NCI-H187 treated with DMSO at 0.1 percent for 48 hours (cell line): Measurements from ENCODE around the gene GH2.
"Not testable (repeated sequence)": the region's sequence is repeated elsewhere in the genome, so short reads cannot be mapped to it uniquely, and the experiment has no call there.

Experiments used
- DNase-seq: peaks from one replicate; lab custom pipeline; 2025; lab: John Stamatoyannopoulos, UW

GH2 gene

DNA sequence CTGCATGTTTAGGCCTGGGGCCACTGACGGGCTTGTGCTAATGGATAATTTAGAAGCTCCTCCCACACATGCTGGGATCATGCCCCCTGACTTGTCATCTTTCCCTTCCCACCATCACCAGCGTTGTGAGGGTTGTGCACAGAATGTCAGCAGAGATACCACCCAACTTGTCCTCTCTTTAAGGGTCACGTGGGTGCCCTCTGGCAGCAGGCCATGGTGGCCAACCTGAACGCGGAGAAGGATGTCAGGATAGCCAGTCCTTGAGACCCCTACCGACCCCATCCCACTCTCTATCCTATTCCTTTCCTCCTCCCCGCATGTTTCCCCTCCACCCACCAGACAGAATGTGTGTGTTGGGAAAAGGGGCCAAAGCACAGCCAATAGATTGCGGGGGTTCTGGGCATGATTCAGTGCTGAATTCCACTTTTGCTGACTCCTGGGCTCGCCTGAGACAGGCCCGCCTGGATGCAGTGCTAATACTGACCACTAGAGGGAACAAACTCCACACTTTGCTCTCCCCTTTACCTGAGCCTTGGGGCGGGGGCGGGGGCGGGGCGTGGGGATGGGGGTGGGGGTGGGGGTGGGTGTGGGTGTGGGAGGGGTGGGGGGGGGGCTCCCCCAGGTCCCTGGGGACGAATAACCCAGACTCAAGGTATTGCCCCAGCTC lies at the start of gene GH2:
Gene GH2, minus strand, starts transcription at position 10 of the 667 bp plus-strand sequence. CDS start 143 bp downstream, outside the sequence.
- DNase-seq: no peak

DNA sequence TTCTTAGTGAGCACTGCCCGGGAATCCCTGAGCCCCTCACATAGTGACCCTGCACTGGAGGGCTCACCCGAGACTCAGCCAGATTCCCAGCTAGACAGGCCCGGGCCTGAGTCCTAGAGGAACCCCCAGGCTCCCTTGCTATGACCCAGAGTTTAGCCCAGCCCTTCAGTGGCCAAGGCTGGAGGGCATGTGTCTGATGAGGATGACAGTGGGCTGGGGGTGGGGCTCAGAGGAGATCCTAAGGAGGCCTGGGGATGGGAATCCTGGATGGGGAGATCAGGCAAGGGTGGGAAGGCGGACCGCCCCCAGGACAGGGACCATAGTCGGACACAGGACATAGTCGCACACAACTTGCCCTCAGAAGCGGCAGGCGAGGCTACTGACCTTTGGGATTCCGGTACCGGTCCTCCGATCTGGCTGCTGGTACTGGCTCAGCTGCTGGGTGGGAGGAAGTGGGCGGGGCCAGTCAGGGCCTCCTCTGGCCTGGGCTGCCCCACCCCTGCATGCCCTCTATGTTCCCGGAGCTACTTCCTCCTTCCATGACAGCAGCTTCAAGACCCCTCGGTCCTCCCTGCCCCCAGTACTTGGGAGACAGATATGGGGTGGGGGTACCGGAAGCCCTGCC lies 49.3 kb upstream of the GH2 start:
- no peak for DNase-seq

DNA sequence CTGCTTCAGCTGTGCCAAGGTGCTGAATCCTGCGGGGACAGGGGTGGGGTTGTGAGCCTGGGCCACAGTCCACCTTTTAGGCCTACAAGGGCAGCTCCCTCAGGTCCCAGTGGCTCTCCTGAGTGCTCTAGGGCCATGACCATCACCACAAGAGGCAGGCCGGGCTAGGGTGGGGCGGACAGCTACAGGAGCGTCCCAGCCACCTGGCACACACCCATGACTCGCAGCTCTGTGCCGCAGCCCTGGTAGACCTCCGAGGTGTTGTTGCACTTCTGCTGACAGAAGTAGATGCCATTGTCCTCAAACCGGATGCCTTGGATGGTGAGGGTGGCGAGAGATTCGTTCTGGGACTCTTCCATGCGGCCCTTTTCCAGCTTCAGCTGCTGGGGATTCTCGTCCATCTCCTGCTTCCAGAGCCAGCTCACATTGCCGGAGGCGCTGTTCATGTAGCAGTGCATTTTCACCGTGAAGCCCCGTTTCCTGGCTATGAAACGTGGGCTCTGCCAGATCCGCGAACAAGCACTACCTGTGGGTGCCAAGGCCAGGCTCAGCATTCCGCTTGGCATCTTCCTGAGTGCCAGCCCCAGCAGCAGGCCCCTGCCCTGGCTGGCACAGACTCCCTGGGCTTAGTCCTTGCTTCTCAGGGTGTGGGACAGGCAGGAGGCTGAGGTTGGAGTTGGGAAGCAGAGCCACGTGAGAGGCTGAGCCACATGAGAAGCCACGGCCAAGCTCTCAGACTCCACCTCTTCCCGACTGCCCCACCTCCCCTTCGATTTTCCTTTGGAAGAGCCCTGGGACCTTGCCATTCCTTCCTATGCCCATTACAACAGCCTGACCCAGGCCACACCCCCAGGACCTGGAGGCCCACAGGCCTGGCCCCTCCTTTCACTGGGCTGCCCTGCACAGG lies 48.4 kb upstream of the GH2 start:
- no peak for DNase-seq

DNA sequence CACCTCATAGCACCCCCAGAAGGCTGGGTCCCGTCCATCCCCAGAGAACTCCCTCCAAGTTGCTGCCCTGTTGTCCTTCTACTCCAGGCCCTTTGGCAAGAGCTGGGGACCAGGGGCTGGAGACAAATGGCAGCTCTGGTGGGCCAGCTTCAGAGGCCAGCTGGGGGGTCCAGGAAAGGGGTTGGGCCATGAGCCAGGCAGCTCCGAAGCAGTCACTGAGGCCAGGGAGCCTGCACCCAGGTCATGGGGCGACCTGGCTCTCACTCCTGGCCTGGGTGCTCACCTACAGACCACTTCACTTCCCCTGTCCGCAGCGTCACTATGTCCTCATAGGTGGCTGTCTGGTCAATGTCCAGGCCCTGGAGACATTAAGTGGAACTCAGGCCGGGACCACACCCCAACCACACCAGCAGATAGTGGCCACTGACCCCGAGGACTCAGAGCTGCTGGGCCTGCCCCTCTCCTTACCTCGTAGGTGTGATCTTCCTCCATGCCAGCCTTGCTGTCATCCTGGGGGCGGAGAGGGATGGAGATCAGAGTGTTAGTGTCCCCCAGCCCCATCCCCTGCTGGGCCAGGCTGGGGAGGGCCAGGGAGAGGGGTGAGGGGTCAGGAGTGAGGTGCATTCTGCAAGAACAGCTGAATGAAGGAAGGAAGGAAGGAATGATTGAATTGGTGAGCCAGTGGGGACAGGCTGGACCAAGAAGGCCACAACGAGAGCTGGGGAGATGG lies 47.4 kb upstream of the GH2 start:
- DNase-seq: no peak

DNA sequence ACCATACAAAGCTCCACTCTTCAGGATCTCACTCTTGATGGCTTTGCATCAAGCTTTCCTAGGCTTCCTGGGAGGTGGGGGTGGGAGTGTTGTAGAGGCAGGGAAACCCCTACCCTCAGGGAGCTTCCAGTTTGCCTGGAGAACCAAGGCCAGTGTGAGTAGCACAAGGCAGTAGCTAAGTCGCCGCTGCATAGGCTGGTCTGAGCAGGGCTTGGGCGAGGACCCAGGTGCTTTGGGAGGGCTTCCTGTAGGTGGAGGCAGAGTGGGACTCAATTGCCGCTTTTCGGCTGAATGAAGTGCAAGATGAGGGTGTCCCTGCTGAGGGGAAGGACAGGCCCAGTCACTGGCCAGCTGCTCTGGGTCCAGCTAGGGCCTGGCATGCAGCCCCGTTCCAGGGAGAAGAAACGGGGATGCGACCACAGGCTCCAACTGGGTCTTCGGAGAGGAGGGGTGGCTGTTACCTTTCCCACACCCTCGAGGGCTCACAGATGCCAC lies 46.5 kb upstream of the GH2 start:
- no peak for DNase-seq

DNA sequence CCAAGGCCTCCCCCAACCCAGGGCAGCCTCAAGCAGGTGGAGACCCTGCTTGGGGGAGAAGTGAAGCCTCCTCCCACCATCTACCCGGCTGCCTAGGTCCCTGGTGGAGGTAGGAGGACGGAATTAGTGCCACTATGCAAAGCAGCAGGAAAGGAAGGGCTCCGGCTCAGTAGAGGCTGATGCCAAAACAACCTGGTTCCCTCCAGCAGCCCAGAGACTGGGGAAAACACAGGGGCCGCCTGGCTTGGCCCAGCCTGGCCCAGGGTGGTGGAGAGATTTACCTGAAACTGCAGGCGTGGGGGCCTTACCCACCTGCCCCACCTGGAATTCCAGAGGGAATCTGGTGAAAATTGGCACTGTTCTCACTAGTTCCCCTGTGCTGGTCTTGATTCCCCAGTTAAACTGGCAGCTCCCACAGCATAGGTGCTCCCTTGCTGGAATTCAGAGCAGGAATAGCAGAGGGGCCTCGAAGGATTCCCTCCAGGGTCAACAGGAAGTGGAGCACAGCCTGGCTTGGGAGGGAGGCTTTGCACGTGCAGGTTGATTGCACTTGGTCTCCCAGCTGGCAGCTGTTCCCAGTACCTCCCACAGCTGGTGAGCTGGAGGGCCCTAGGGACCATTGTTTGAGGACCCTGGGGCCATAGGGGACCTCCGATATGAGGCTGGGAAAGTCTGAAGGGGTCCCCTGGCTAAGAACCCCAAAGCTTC lies 45.9 kb upstream of the GH2 start:
- DNase-seq: no peak

DNA sequence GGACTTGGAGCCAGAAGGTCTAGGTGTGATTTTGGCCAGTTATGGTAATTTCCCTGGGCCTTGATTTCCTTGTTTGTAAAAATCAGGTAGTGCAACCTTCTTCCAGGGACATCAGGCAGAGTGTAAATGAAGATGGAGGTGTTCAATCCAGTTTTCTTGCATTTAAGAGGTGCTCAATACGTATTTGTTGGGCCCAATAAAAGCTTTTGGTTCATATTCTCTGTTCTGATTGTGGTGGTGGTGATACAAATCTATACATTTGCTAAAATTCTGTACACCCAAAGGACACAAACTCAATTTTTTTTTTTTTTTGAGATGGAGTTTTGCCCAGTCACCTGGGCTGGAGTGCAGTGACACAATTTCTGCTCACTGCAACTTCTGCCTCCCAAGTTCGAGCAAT lies 44.4 kb upstream of the GH2 start:
- DNase-seq: no peak

DNA sequence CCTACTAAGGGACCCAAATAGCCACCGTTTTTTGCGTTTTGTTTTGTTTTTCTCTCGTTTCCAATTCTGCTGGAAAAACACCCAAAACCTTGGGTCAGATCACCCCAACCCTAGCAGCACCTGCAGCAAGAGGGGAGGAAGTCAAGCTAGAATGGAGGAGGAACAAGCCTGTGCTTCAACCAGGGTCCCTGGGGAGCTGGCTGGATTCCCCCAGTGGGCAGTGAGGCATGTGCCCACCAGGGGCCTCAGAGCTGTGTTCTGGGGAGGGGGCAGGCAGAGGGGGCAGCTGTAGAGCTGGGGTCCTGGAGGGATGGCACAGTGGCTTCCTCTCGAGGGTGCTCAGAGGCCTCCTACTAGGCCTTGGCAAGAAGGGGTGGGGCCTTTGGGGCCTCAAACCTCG lies 43.9 kb upstream of the GH2 start:
- DNase-seq: no peak

DNA sequence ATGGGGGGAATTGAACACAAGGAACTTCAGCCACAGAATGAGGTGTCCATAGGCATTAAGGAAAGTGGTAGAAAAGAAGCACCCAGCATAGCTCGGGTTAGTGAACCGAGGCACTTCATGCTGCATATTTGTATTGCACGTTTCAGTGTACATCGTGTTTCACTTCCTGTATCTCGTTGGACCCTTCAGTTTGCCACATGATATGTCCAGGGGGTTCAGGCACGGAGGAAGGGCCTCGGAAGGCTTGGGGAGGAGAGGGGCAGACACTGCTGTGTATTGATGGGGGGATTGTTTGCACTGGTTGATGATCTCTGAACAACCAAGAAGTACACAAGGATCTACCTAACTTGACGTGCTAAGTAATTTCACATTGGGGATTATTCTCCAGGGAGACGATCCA lies 40.7 kb upstream of the GH2 start:
- not testable (repeated sequence) for DNase-seq

DNA sequence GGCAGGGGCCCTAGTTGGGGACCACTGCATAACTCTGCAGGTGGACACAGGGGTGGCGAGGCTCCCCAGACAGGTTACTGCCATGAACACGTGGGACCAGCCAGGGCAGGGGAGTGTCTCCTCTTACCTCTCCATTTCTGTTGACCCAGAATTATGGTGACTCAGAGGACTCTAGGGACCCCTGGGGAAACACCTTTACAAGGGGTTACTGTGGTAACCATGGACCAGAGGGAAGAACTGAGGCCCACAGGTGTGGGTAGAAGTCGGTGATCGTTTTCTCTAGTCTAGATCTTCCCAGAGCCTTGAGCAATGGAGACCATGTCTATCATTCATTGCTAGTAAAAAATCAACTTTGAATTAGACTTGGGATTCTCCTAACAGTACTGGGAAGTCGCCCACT lies 39.0 kb upstream of the GH2 start:
- DNase-seq: not testable (repeated sequence)

DNA sequence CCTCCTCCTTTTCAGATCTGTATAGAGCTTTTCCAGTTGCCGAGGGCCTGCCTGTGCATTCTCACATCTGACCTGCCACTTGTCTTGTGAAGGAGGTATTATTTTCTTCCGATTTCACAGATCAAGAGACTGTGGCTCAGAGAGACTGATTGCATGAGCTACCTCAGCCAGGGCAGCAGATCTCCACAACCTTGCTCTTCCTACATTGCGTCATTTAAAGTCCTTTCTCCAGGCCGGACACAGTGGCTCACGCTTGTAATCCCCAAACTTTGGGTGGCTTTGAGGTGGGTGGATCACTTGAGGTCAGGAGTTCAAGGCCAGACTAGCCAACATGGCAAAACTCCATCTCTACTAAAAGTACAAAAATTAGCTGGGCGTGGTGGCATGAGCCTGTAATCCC lies 38.3 kb upstream of the GH2 start:
- DNase-seq: not testable (repeated sequence)

DNA sequence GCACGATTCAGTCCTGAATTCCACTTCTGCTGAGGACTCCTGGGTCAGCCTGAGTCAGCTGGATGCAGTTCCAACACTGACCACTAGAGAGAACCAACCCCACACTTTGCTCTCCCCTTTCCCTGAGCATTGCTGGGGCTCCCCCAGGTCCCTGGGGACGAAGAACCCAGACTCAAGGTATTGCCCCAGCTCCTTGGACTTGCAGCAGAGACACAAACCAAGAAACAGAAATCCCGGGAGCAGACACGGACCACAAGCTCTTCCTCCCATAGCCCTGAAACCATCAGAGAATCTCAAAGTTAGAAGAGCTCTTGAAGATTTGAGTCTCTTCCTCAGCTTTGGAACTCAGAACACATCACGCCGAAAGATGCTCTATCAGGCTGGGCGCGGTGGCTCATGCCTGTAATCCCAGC lies 37.6 kb upstream of the GH2 start:
- DNase-seq: no peak

DNA sequence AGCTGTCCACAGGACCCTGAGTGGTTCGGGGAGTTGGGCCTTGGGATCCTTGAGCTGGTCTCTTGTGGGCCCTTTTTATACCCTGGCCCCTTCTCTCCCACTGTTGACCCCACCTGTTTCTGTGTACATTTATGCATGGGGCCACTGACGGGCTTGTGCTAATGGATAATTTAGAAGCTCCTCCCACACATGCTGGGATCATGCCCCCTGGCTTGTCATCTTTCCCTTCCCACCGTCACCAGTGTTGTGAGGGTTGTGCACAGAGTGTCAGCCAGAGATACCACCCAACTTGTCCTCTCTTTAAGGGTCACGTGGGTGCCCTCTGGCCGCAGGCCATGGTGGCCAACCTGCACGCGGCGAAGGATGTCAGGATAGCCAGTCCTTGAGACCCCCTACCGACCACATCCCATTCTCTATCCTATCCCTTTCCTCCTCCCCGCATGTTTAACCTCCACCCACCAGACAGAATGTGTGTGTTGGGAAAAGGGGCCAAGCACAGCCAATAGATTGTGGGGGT lies 37.1 kb upstream of the GH2 start, which contains the start of gene GH1:
Gene GH1, minus strand, starts transcription at position 51 of the 517 bp plus-strand sequence. CDS start 63 bp downstream, outside the sequence.
- not testable (repeated sequence) for DNase-seq

DNA sequence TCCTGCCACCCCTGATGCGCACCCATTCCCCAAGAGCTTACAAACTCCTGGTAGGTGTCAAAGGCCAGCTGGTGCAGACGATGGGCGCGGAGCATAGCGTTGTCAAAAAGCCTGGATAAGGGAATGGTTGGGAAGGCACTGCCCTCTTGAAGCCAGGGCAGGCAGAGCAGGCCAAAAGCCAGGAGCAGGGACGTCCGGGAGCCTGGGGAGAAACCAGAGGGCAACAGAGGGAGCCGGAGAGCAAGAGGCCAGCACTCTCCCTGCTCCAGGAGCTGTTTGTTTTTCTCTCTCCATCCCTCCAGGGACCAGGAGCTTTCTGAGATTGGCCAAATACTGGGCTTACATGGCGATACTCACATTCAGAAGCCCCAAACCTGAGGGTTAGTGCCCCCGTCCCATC lies 36.6 kb upstream of the GH2 start:
- no peak for DNase-seq

DNA sequence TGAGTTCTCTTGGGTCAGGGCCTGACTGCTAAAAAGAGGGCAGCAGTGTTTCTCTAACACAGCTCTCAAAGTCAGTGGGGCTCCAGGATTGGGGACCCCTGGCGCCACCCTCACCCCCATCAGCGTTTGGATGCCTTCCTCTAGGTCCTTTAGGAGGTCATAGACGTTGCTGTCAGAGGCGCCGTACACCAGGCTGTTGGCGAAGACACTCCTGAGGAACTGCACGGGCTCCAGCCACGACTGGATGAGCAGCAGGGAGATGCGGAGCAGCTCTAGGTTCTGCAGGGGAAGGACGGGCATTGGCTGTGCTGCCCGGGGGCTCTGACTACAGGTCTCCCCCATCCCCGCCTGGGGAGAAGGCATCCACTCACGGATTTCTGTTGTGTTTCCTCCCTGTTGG lies 35.9 kb upstream of the GH2 start:
- DNase-seq: no peak

DNA sequence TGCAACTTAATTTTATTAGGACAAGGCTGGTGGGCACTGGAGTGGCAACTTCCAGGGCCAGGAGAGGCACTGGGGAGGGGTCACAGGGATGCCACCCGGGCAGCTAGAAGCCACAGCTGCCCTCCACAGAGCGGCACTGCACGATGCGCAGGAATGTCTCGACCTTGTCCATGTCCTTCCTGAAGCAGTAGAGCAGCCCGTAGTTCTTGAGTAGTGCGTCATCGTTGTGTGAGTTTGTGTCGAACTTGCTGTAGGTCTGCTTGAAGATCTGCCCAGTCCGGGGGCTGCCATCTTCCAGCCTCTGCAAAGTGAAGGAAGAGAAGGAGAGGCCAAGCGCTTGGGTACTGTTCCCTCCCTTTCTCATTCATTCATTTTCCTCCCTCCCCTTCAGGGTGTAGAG lies 35.5 kb upstream of the GH2 start:
- not testable (repeated sequence) for DNase-seq

DNA sequence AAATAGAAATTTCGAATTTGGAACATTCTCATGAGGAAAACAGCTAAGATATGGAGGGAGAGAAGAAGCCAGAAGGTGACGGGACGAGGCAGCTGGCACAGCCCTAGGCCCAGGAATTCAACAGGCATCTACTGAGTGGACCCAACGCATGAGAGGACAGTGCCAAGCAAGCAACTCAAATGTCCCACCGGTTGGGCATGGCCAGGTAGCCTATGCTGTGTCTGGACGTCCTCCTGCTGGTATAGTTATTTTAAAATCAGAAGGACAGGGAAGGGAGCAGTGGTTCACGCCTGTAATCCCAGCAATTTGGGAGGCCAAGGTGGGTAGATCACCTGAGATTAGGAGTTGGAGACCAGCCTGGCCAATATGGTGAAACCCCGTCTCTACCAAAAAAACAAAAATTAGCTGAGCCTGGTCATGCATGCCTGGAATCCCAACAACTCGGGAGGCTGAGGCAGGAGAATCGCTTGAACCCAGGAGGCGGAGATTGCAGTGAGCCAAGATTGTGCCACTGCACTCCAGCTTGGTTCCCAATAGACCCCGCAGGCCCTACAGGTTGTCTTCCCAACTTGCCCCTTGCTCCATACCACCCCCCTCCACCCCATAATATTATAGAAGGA lies 34.9 kb upstream of the GH2 start:
- no peak for DNase-seq

DNA sequence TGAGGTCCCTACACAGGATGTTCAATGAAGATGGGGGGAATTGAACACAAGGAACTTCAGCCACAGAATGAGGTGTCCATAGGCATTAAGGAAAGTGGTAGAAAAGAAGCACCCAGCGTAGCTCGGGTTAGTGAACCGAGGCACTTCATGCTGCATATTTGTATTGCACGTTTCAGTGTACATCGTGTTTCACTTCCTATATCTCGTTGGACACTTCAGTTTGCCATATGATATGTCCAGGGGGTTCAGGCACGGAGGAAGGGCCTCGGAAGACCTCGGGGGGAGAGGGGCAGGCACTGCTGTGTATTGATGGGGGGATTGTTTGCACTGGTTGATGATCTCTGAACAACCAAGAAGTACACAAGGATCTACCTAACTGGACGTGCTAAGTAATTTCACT lies 34.0 kb upstream of the GH2 start:
- DNase-seq: not testable (repeated sequence)

DNA sequence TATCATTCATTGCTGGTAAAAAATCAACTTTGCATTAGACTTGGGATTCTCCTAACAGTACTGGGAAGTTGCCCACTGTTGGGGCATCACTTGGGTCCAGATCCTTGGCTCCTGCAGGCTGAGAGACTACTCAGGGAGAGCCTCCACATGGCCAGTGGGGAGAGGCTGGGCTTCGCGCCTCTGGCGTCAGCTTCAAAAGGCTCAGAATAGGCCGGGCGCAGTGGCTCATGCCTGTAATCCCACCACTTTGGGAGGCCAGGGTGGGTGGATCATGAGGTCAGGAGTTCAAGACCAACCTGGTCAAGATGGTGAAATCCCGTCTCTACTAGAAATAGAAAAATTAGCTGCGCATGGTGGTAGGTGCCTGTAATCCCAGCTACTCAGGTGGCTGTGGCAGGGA lies 32.7 kb upstream of the GH2 start:
- no peak for DNase-seq

DNA sequence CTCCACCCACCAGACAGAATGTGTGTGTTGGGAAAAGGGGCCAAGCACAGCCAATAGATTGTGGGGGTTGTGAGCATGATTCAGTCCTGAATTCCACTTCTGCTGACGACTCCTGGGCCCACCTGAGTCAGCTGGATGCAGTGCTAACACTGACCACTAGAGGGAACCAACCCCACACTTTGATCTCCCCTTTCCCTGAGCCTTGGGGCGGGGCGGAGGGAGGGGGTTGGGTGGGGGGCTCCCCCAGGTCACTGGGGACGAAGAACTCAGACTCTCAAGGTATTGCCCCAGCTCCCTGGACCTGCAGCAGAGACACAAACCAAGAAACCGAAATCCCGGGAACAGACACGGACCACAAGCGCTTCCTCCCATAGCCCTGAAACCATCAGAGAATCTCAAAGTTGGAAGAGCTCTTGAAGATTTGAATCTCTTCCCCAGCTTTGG lies 29.9 kb upstream of the GH2 start:
- no peak for DNase-seq
